Measurements from ENCODE around the gene C3orf38. TPM values are rescaled to one million over a fixed set of nuclear protein-coding genes. Genes with fewer than 3 reads are reported as not detected.
A peak's percentile ranks its signal among the peaks of the same experiment; 100 is the strongest.

C3orf38 gene
- total RNA-seq, 1 experiment from 2014 or later = 18.6 TPM

DNA sequence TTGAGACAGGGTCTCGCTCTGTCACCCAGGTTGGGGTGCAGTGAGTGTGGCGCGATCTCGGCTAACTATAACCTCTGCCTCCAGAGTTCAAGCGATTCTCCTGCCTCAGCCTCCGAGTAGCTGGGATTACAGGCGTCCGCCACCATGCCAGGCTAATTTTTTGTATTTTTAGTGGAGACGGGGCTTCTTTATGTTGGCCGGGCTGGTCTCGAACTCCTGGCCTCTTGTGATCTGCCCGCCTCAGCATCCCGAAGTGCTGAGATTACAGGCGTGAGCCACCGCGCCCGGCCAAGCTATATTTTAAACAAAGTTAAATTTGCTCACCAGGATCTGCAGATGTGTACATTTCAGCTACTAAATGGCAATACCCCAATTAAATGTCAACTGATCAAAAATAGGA, 1.1 kb upstream of the C3orf38 start:
- CTCF ChIA-PET = no interaction called here
- no peak for ATAC-seq
- no peak for DNase-seq (ENCODE audit: low read depth, low spot score)
- no peaks in the 10 kb centered on the region for H3K9me3 ChIP-seq (ENCODE audit: control insufficient read depth in 1 of 2, insufficient read depth in 1 of 2, low read depth in 1 of 2, low read length in 2 of 2)
- H2AFZ ChIP-seq (ENCODE audit: low read depth, low read length, poor library complexity, severe bottlenecking) = no peak overlapping the region
- no peaks in the 10 kb centered on the region for H3K9me2 ChIP-seq (ENCODE audit: insufficient read depth)
- POLR2A ChIA-PET = no interaction called here
- peaks cover 84% of the 10 kb centered on the region for H3K79me2 ChIP-seq (ENCODE audit: insufficient read depth, low read length)
- intact Hi-C loops (cut with micrococcal nuclease) = loop anchor here (2.0 kb wide), 1 partner anchor 90 kb away; the partner anchor contains the start of genes CGGBP1 and ZNF654
- RAD21 ChIA-PET (ENCODE audit: low non-redundant PET in 1 of 2, low total read pairs in 2 of 2, uncharacterized antibody in 2 of 2, unreplicated experiment in 2 of 2) = no interaction called here
- peak overlapping the region; percentile 98; the same call in 1 of the 2 replicates for H3K27ac ChIP-seq (ENCODE audit: low read depth, low read length)
- H4K20me1 ChIP-seq (ENCODE audit: insufficient read depth) = no peaks in the 10 kb centered on the region
- H3K4me1 ChIP-seq (ENCODE audit: control insufficient read depth in 1 of 2, insufficient read depth in 2 of 2, low read length in 2 of 2) = peaks cover 2 to 21% of the 10 kb centered on the region in 2 experiments; a peak in 3 of 4 replicates
- BruUV-seq (replicated peaks) = no TSS peak
- H3K27me3 ChIP-seq (ENCODE audit: insufficient read depth, low read length) = no peaks in the 10 kb centered on the region
- H3K4me3 ChIP-seq (replicated peaks in 1 of 2; ENCODE audit: low read depth in 1 of 2, low read length in 2 of 2) = peak overlapping the region; percentile 95 to 98
- H3K36me3 ChIP-seq (ENCODE audit: control insufficient read depth in 1 of 2, insufficient read depth in 2 of 2, low read length in 2 of 2) = peaks cover 0 to 5% of the 10 kb centered on the region in 2 experiments; a peak in 2 of 4 replicates
- peak overlapping the region; percentile 89 for H3K4me2 ChIP-seq (ENCODE audit: low read length)
- no peak for TF ChIP-seq TCF7L2 (IDR thresholded peaks at IDR 0.05; ENCODE audit: borderline replicate concordance, extremely low read depth, insufficient read depth, insufficient read length)
- TF ChIP-seq CBX3 (IDR thresholded peaks at IDR 0.05; ENCODE audit: low read depth) = no peak
- no peak for TF ChIP-seq EGR1 (IDR thresholded peaks at IDR 0.05; ENCODE audit: low read depth)
- no peak for TF ChIP-seq ZFX (IDR thresholded peaks at IDR 0.05)
- no peak for TF ChIP-seq JUND (IDR thresholded peaks at IDR 0.05)
- TF ChIP-seq, protein P1, sequence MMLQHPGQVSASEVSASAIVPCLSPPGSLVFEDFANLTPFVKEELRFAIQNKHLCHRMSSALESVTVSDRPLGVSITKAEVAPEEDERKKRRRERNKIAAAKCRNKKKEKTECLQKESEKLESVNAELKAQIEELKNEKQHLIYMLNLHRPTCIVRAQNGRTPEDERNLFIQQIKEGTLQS (IDR thresholded peaks at IDR 0.05) = no peak
- peak overlapping the region; percentile 89 for H3K9ac ChIP-seq (ENCODE audit: low read length)

DNA sequence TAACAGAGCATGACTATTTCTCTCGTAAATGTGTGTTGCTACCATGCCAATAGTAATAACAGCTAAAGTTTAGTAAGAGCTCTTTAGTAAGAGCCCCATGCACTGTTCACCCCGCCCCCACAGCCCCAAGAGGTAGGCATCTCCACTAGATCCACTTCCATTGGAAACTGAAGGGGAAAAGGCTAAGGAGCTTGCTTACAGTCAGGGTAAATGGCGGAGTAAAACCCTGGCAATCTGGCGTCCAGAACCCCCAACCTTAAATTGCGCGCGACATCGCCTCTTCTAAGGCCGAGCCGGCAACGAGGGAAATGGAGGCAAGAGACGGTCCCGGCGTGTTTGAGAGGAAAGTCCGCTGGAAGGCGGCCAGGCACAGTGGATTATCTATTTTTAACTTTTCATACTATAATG, 654 bp upstream of the C3orf38 start:
- peak; percentile 3 for DNase-seq (ENCODE audit: low read depth, low spot score)
- peak; percentile 37 for ATAC-seq
- no peaks in the 10 kb centered on the region for H3K9me2 ChIP-seq (ENCODE audit: insufficient read depth)
- intact Hi-C loops (cut with micrococcal nuclease) = loop anchor here (2.0 kb wide), 1 partner anchor 90 kb away; the partner anchor contains the start of genes CGGBP1 and ZNF654
- peak overlapping the region; percentile 89 for H3K4me2 ChIP-seq (ENCODE audit: low read length)
- BruUV-seq (replicated peaks) = TSS peak; percentile 46
- H3K4me3 ChIP-seq (replicated peaks in 1 of 2; ENCODE audit: low read depth in 1 of 2, low read length in 2 of 2) = peak overlapping the region; percentile 95 to 98
- ChIA-PET CTCF (interaction anchor here (0.9 kb wide), 1 partner anchor 144 kb away, joined by 3 read pairs; no protein-coding TSS in a partner anchor), POLR2A (interaction anchor here (0.6 kb wide), 1 partner anchor 936 kb away, joined by 3 read pairs; no protein-coding TSS in a partner anchor), RAD21 (ENCODE audit: low non-redundant PET in 1 of 2, low total read pairs in 2 of 2, uncharacterized antibody in 2 of 2, unreplicated experiment in 2 of 2) (no interaction called here)
- H3K36me3 ChIP-seq (ENCODE audit: control insufficient read depth in 1 of 2, insufficient read depth in 2 of 2, low read length in 2 of 2) = peaks cover 0 to 9% of the 10 kb centered on the region in 2 experiments; a peak in 3 of 4 replicates
- no peaks in the 10 kb centered on the region for H3K9me3 ChIP-seq (ENCODE audit: control insufficient read depth in 1 of 2, insufficient read depth in 1 of 2, low read depth in 1 of 2, low read length in 2 of 2)
- H3K27me3 ChIP-seq (ENCODE audit: insufficient read depth, low read length) = no peaks in the 10 kb centered on the region
- peaks cover 2 to 21% of the 10 kb centered on the region in 2 experiments; a peak in 3 of 4 replicates for H3K4me1 ChIP-seq (ENCODE audit: control insufficient read depth in 1 of 2, insufficient read depth in 2 of 2, low read length in 2 of 2)
- peak overlapping the region; percentile 89 for H3K9ac ChIP-seq (ENCODE audit: low read length)
- H4K20me1 ChIP-seq (ENCODE audit: insufficient read depth) = no peaks in the 10 kb centered on the region
- peaks cover 80% of the 10 kb centered on the region for H3K79me2 ChIP-seq (ENCODE audit: insufficient read depth, low read length)
- peak overlapping the region; percentile 87 for H2AFZ ChIP-seq (ENCODE audit: low read depth, low read length, poor library complexity, severe bottlenecking)
- H3K27ac ChIP-seq (ENCODE audit: low read depth, low read length) = peak overlapping the region; percentile 98
- TF ChIP-seq ZFX (IDR thresholded peaks at IDR 0.05) = no peak
- TF ChIP-seq EZH2 (IDR thresholded peaks at IDR 0.05) = no peak
- no peak for TF ChIP-seq EZH2phosphoT487 (IDR thresholded peaks at IDR 0.05; ENCODE audit: borderline replicate concordance)
- no peak for TF ChIP-seq CBX3 (IDR thresholded peaks at IDR 0.05; ENCODE audit: low read depth)
- no peak for TF ChIP-seq EGR1 (IDR thresholded peaks at IDR 0.05; ENCODE audit: low read depth)
- TF ChIP-seq, protein P2, sequence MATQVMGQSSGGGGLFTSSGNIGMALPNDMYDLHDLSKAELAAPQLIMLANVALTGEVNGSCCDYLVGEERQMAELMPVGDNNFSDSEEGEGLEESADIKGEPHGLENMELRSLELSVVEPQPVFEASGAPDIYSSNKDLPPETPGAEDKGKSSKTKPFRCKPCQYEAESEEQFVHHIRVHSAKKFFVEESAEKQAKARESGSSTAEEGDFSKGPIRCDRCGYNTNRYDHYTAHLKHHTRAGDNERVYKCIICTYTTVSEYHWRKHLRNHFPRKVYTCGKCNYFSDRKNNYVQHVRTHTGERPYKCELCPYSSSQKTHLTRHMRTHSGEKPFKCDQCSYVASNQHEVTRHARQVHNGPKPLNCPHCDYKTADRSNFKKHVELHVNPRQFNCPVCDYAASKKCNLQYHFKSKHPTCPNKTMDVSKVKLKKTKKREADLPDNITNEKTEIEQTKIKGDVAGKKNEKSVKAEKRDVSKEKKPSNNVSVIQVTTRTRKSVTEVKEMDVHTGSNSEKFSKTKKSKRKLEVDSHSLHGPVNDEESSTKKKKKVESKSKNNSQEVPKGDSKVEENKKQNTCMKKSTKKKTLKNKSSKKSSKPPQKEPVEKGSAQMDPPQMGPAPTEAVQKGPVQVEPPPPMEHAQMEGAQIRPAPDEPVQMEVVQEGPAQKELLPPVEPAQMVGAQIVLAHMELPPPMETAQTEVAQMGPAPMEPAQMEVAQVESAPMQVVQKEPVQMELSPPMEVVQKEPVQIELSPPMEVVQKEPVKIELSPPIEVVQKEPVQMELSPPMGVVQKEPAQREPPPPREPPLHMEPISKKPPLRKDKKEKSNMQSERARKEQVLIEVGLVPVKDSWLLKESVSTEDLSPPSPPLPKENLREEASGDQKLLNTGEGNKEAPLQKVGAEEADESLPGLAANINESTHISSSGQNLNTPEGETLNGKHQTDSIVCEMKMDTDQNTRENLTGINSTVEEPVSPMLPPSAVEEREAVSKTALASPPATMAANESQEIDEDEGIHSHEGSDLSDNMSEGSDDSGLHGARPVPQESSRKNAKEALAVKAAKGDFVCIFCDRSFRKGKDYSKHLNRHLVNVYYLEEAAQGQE (IDR thresholded peaks at IDR 0.05; ENCODE audit: low read depth) = no peak
- no peak for TF ChIP-seq SIN3A (IDR thresholded peaks at IDR 0.05; ENCODE audit: low read depth)
- TF ChIP-seq YY1 (IDR thresholded peaks at IDR 0.05; ENCODE audit: extremely low read depth, insufficient replicate concordance, low read depth, low read length) = no peak
- TF ChIP-seq TCF7L2 (IDR thresholded peaks at IDR 0.05; ENCODE audit: borderline replicate concordance, extremely low read depth, insufficient read depth, insufficient read length) = no peak
- TF ChIP-seq CEBPB (IDR thresholded peaks at IDR 0.05; ENCODE audit: low read depth) = no peak
- no peak for TF ChIP-seq POLR2A (IDR thresholded peaks at IDR 0.05; ENCODE audit: borderline replicate concordance, extremely low read depth, insufficient read depth, insufficient read length)
- TF ChIP-seq, protein P3, sequence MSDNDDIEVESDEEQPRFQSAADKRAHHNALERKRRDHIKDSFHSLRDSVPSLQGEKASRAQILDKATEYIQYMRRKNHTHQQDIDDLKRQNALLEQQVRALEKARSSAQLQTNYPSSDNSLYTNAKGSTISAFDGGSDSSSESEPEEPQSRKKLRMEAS (IDR thresholded peaks at IDR 0.05) = no peak; the same call in 1 of the 2 replicates
- no peak for TF ChIP-seq ZNF274 (IDR thresholded peaks at IDR 0.05; ENCODE audit: low read depth, low read length)
